Colon (tissue), 2 donors: ENCODE measurements around the gene DHRS2.
"Not testable (repeated sequence)": the region's sequence is repeated elsewhere in the genome, so short reads cannot be mapped to it uniquely, and the experiment has no call there.

Experiments
- FAIRE-seq: peaks from 2 replicates; lab custom pipeline; 2012; peaks lifted over from hg19 to GRCh38; lab: Jason Lieb, UNC
- donor health status: control.
- donor health status: control.

Gene DHRS2

DNA sequence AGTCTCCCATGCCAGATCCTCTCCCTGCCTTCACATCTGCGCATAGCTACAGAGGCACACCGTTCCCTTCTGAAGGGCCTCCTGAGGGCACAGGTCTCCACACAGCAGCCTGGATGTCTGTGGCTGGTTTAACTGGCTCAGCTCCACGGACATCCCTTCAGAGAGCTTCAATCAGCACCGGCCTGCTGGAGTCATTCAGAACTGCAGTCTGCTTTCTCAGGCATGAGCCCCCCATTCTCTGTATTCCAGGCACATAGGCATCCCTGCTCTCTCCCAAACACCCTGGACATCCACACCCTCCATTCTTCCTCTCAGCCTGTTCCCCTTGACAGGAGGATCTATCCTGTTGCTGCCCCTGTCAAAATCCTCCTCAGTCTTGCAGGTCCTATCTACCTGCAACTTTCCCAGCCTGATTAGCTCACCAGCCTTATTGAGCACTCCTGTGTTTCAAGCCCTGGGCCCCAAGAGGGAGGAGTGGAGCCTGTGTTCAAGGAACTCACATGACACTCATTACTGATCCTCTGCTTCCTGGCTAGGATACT is 2.9 kb upstream of the DHRS2 start:
- no peak for FAIRE-seq

GRCh38 chr14:23634698-23635412 is 1.3 kb upstream of the DHRS2 start:
- FAIRE-seq, result not testable (repeated sequence)

DNA sequence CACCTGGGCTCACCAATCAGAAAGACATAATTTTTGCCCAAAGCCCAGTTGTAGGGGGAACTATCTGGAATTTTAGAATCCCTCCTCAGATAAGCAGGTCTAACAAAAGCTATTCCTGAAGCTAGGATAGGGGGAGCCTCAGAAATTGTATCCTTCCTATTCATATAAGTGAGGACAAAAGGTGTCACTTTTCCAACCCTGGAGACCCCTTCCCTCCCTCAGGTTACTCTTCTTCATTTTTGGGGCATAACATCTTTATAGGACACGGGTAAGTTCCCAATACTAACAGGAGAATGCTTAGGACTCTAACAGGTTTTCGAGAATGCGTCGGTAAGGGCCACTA is 1.1 kb downstream of the DHRS2 start:
- not testable (repeated sequence) for FAIRE-seq

DNA sequence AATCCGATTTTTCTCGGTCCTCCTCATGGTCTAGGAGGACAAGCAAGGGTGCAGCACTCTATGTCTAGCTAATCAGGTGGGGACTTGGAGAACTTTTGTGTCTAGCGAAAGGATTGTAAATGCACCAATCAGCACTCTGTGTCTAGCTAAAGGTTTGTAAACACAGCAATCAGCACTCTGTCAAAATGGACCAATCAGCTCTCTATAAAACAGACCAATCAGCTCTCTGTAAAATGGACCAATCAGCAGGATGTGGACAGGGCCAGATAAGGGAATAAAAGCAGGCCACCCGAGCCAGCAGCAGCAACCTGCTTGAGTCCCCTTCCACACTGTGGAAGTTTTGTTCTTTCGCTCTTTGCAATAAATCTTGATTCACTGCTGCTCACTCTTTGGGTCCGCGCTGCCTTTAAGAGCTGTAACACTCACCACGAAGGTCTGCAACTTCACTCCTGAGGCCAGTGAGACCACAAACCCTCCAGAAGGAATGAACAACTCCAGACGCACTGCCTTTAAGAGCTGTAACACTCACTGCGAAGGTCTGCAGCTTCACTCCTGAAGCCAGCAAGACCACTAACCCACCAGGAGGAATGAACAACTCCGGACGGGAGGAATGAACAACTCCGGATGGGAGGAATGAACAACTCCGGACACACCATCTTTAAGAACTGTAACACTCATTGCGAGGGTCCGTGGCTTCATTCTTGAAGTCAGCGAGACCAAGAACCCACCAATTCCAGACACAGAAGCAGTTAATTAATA is 1.7 kb downstream of the DHRS2 start:
- FAIRE-seq, result not testable (repeated sequence)

GRCh38 chr14:23638414-23639047 is 2.4 kb downstream of the DHRS2 start:
- FAIRE-seq, result no peak

DNA sequence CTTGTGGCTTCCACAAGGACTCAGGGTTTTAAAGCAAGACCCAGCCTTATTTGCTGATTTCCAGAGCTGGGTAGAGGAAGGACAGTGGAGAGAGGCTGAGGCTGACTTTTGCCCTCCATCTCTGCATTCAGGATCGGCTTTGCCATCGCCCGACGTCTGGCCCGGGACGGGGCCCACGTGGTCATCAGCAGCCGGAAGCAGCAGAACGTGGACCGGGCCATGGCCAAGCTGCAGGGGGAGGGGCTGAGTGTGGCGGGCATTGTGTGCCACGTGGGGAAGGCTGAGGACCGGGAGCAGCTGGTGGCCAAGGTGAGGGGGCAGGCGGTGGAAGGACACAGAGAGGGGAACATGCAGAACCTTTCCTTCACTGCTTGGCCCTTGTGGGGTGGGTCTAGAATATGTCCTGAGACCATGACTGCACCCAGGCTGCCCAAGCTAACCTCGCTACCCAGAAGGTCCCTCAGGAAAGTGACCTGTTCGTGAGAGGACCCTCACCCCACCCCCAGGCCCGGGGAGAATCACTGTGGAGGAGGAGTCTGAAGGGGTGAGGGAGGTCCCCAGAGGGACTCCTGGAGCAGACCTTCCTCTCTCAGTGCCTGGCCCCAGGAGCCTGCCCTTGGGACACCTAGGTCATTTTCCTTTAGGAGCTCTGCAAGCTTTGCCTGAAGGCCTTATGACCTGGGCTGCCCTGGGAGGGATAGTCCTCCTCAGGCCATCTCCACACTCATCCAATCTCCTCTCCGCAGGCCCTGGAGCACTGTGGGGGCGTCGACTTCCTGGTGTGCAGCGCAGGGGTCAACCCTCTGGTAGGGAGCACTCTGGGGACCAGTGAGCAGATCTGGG is 3.1 kb downstream of the DHRS2 start:
- no peak for FAIRE-seq

- FAIRE-seq, result no peak
These were observed 3.8 kb downstream of the DHRS2 start for GRCh38 chr14:23639891-23640523.

GRCh38 chr14:23640524-23641141 is 4.5 kb downstream of the DHRS2 start:
- no peak for FAIRE-seq

DNA sequence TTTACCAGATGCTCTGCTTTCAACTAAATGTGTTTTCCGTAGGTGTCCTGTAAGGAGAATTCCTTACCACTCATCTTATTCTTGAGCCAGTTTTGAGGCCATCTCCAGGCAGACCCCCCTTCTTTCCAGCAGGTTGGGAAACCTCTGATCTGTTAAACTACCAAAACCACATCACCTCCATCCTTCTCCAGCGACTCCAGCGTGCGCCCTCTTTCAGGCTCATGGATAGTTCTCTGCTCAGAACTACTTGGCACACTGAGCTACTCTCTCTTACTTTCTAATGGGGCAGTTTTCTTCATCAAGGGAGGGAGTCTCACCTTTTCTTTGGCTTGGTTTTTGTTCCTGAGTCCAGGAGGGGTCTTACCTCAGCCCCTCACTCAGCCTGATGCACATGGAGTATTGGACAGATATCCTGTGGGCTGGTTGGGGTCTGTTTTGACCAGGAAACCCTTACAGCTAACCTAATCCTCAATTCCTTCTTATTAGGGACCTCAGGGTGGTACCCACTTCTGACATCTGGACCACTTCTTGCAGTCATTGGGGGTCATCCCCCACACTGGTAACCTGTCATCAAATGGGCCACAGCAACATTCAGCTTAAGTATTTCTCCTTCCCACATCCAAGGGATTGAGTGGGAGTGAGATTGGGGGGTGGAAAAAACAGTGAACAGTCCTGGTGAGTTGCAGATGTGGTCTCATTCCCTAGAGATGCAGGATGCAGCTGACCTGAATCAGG is 5.2 kb downstream of the DHRS2 start:
- no peak for FAIRE-seq

- FAIRE-seq, result no peak
These were observed 5.9 kb downstream of the DHRS2 start for GRCh38 chr14:23641915-23642588.

- no peak for FAIRE-seq
These were observed 7.5 kb downstream of the DHRS2 start for GRCh38 chr14:23643533-23644194.

DNA sequence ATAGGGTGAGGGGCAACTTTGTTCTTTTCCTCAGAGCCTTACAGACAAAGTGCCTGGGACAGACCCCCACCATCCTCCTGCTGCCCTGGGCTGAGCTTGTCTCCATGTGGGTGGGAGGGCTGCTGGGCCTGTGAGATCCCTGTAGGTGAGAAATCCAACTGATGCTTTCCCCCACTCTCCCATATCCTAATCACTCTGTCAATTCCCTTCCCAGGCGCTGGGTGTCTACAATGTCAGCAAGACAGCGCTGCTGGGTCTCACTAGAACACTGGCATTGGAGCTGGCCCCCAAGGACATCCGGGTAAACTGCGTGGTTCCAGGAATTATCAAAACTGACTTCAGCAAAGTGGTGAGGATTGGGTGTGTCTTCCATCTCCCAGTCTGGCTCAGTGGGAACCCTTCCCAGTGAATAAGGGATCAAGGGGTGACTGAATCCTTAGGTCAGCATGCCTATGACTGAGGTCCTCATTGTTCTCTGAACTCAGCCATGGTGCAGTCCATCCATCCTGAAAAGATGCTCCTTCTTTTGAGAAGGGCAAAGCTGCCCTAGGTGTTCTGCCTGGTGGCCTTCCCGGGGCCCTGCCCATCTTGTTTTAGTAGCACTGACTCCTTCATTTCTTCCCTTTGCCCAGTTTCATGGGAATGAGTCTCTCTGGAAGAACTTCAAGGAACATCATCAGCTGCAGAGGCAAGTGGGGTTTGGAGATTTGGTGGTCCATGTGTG is 8.2 kb downstream of the DHRS2 start:
- no peak for FAIRE-seq

- FAIRE-seq, result no peak
These were observed 8.8 kb downstream of the DHRS2 start for GRCh38 chr14:23644919-23645336.

GRCh38 chr14:23645504-23645811 is 9.3 kb downstream of the DHRS2 start:
- FAIRE-seq, result no peak

DNA sequence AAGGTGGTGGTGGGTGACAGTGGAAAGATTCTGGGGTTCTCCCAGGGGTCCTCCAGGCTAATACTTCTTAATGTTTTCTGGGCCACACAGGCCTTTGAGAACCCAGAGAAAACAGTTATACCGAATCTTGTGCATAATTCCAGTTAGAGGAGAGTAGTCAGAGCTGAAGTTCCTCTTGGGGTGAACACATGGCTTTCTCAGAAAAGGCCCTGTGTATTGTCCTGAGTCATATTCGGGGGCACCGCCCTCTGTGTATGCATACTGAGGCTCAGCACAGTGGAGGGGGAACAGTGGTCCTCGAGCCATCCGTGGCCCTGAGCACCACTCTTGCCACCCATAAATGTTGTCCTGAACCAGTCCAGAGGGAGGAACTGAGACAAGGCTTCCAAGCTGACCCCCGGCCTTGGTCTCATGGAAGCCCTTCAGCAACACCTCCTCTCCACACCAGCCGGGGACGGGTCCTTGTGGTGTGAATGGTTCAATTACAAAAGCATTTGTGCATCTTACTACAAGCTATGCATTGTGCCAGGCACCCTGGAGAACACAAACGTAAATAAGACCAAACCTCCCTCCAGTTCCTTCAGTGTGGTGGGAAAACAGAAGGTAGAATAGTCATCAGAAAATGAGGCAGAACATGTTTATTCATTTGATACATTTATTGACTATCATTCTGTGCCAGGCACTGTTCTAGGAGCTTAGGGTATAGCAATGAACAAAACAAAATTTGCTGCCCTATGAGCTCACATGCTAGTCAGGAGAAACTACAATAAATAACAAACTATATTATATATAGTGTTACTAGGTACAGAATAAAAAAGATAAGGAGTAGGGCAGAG is 9.9 kb downstream of the DHRS2 start:
- no peak for FAIRE-seq

GRCh38 chr14:23646648-23647549 is 10.7 kb downstream of the DHRS2 start:
- no peak for FAIRE-seq

DNA sequence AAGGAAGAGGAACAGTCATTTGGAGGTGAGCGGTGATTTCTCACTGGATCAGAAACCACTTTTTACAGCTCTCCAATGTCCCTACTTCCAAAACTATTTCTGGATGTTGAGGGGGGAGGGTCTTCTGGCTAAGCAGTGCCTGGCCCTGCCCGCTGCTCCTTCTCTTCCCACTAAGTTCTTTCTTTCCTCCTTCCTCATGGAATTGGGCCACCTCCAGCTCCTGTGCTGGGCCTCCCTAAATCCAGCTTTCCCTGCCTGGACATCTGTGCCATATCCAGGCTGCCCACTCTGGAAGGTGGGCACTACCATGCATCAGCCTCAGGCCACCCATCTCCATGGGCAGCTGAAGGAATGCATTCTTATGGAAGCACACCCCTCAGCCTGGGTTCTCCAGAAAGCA is 11.5 kb downstream of the DHRS2 start:
- FAIRE-seq, result no peak
